ENCODE measurements around the gene GPC5.
A peak's percentile ranks its signal among the peaks of the same experiment; 100 is the strongest.
"Not testable (repeated sequence)": the region's sequence is repeated elsewhere in the genome, so short reads cannot be mapped to it uniquely, and the experiment has no call there.

GPC5 gene

GRCh38 chr13:91648012-91648411, 249.6 kb downstream of the GPC5 start:
- no peak for DNase-seq

- no peak for DNase-seq
Measured at GRCh38 chr13:91649456-91649855, 251.0 kb downstream of the GPC5 start.

- no peak for DNase-seq
Measured at GRCh38 chr13:91652404-91653301, 254.2 kb downstream of the GPC5 start.

GRCh38 chr13:91655731-91656130, 257.3 kb downstream of the GPC5 start:
- no peak for DNase-seq

GRCh38 chr13:91657283-91657682, 258.9 kb downstream of the GPC5 start:
- no peak for DNase-seq

GRCh38 chr13:91659256-91660075, 261.0 kb downstream of the GPC5 start:
- peak in 10 of 56 donors; percentile 1 to 27 (median 10) for DNase-seq

GRCh38 chr13:91660076-91660415, 261.6 kb downstream of the GPC5 start:
- no peak for DNase-seq

- no peak for DNase-seq
Measured at GRCh38 chr13:91661692-91662490, 263.5 kb downstream of the GPC5 start.

GRCh38 chr13:91664039-91664438, 265.6 kb downstream of the GPC5 start:
- DNase-seq: no peak

GRCh38 chr13:91667486-91667885, 269.1 kb downstream of the GPC5 start:
- DNase-seq: no peak

GRCh38 chr13:91668866-91669495, 270.6 kb downstream of the GPC5 start:
- no peak for DNase-seq

- not testable (repeated sequence) for DNase-seq
Measured at GRCh38 chr13:91674347-91674746, 275.9 kb downstream of the GPC5 start.

GRCh38 chr13:91684746-91685145, 286.3 kb downstream of the GPC5 start:
- no peak for DNase-seq

- no peak for DNase-seq
Measured at GRCh38 chr13:91690944-91691343, 292.5 kb downstream of the GPC5 start.

GRCh38 chr13:91693466-91693865, 295.0 kb downstream of the GPC5 start:
- DNase-seq: no peak

- no peak for DNase-seq
Measured at GRCh38 chr13:91698308-91698707, 299.9 kb downstream of the GPC5 start.

- no peak for DNase-seq
Measured at GRCh38 chr13:91698767-91699166, 300.3 kb downstream of the GPC5 start.

GRCh38 chr13:91699863-91700262, 301.4 kb downstream of the GPC5 start:
- DNase-seq: no peak

GRCh38 chr13:91701975-91702374, 303.6 kb downstream of the GPC5 start:
- DNase-seq: no peak

- no peak for DNase-seq
Measured at GRCh38 chr13:91702411-91702810, 304.0 kb downstream of the GPC5 start.

GRCh38 chr13:91704398-91704797, 306.0 kb downstream of the GPC5 start:
- DNase-seq: no peak
